SIG-M5 treated with dmso at 0.1 percent for 504 hours (cell line): ENCODE data around the gene IFT122.

ENCODE experiments used
- DNase-seq: peaks from one replicate; lab custom pipeline; 2025; ENCODE audit not compliant: unreplicated experiment; lab: John Stamatoyannopoulos, UW

Gene IFT122

DNA sequence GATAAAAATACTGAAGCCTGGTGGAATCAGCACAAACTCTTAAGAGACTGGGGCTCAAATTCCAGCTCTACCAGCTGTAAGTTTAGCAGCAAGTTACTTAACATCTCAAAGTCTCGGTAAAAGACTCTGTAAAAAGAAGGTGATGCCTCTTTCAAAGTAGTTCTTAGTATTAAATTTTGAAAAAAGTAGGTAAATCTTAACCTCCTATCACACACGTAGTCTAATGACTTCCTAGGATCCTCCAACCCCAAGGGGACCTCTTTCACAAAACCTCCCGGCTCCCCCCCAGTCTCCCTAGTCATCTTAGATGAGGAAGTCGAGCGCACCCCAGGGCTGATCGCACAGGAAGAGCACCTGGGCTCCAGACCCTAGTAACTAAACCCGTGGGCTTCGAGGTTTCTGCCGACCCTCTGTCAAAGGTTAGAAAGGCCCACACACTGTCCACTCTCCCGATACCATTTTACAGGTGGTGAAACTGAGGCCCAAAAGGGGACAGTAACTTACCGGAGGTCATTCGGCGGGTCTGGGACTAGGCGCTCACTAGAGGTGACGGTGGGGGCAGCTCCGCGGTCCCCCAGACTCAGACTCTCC lies 703 bp upstream of the IFT122 start:
- DNase-seq: peak; percentile 78

DNA sequence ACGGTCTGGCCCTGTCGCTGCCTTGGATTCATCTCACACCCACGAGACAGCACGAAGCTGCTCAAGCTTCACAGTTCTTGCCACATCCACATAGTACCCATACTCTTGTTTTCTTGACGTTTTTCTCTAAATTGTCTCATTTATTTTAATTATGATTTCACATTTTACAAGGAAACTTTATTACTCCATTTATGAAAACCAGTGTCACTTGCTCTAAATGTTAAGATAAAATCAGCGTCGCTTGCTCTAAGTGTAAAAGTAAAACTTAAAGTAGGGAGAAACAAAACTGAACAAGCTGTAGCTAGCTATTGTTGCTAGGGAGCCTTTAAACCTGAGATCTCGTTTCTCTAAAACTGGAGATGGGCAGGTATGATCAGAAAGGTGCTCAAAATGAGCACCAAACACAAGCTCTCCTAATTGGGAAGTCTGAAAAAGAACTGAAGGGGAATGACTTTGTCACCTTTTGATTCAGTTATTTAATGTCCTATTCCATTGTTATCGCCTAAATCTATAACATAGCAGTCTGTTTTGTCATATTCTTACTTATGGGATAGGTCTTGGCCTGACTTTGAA lies 680 bp downstream of the IFT122 start:
- no peak for DNase-seq

DNA sequence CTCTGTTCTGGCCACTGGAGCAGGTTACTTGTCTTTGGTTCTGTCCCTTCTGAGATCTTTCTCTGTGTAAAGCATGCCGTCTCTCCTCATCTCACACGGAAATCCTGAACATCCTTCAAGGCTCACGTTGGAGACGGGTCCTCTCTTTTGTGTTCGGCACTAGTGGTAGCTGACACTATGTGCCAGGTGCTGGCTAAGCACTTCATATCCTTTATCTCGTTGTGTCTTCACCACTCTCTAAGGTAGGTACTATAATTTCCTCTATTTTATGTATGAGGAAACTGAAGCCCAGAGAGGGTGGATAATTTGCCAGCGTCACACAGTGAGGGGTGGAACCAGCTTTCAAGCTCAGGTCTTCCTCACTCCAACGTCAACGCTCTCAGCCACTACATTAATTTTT lies 1.2 kb downstream of the IFT122 start:
- DNase-seq: no peak

DNA sequence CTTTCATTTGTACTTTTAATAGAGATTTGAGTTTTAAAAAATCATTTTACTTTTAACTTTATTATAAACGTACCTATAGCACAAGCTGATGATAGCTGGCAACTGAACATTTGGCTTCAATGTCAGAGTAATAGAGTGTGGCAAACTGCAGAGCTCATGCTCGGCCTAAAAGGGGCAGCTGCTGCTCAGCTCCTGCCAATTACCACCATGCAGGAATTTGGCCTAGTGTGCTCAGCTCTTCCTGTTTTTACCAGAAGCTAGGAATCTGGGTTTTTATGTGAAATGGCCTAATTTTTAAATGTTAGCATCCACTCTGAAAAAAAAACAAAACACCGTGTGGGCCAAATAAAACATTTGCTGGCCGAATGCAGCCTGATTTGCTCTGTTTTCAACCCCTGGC lies 1.8 kb downstream of the IFT122 start:
- DNase-seq: no peak

DNA sequence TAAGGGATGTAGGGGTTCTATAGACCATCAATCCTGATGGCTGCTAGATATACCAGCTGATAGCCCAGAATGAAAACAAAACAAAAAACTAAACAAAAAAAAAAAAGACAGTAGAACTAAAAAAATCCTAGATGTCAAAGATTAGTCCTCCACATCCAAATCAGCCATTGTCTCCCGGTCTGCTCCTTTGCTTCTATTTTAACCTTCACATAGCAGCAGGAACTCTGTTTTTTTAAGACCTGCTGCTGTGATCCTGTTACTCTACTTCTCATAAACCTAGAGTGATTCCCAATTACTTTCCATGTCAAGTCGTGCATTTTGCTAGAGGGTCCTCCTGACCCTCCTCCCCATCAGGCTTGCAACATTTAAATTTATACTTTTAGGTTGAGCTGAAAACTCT lies 2.5 kb downstream of the IFT122 start:
- no peak for DNase-seq

DNA sequence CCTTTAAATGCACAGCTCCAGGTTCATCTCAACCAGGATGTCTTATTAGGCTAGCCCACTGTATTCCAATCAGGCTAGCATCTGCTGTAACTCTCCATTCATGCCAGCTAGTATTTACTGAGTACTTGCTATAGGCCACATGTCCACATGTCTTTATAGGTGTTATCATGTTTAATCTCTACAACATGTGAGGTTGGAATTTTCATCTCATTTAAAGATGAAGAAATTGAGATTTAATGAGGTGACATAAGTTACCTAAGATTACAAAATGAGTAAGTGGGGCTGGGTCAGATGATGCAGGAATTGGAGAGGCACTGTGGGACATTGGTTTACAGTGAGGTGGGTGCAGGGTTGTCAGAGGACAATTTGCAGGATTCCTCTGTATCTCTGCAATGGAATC lies 2.9 kb downstream of the IFT122 start:
- DNase-seq: no peak

DNA sequence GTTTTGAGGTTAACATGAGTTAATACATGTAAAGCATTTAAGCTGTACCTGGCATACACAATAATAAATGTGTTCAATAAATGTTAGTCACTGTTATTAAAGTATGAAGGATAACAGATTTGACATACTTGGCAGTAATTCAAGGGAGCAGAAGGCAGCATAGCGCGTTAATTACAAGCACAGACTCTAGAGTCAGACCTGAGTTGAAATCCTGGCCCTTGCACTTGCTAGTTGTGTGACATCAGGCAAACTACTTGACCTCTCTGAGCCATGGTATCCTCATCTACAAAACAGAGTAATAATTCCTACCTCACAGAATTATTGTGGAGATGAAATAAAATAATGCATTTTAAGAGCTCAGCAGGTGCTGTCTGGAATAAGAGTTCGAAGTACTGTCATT lies 5.4 kb downstream of the IFT122 start:
- no peak for DNase-seq

DNA sequence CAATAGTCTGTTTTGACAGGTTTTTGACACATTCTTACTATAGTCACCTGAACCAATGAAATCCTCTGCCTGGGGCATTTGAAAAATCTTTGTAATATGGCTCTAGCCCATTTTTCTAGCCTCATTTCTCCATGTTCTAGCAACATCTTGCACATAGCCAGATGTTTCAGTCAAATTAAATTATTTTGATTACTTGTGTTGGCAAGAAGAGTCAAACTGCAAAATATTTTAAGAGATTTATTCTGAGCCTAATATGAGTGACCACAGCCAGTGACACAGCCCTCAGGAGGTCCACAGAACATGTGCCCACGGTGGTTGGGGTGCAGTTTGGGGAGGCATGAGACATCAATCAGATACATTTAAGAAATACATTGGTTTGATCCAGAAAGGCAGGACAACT lies 6.9 kb downstream of the IFT122 start:
- no peak for DNase-seq

DNA sequence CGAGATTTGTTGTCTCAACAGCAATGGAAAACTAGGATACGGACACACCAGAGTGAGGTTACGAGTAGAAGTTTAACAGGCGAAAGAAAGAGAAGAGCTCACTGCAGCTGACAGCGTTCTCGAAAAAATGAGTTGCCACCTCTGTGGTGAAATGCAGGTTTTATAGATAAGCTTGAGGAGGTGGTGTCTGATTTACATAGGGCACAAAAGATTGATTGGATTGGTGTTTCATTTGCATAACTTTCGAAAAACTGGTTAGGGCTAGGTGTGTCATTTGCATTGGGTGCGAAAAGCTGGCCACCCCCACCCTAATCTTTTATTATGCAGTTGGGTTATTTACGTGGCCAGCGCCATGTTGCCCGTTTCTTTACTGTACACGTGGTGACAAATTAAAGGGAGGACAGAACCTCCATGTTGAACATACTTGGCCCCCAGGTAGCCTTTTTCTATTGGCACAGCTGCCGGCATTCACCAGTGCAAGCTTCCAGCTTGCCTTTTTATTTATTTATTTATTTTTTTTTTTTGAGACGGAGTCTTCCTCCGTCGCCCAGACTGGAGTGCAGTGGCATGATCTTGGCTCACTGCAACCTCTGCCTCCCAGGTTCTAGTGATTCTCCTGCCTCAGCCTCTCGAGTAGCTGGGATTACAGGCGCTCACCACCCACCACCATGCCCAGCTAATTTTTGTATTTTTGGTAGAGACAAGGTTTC lies 8.3 kb downstream of the IFT122 start:
- no peak for DNase-seq

DNA sequence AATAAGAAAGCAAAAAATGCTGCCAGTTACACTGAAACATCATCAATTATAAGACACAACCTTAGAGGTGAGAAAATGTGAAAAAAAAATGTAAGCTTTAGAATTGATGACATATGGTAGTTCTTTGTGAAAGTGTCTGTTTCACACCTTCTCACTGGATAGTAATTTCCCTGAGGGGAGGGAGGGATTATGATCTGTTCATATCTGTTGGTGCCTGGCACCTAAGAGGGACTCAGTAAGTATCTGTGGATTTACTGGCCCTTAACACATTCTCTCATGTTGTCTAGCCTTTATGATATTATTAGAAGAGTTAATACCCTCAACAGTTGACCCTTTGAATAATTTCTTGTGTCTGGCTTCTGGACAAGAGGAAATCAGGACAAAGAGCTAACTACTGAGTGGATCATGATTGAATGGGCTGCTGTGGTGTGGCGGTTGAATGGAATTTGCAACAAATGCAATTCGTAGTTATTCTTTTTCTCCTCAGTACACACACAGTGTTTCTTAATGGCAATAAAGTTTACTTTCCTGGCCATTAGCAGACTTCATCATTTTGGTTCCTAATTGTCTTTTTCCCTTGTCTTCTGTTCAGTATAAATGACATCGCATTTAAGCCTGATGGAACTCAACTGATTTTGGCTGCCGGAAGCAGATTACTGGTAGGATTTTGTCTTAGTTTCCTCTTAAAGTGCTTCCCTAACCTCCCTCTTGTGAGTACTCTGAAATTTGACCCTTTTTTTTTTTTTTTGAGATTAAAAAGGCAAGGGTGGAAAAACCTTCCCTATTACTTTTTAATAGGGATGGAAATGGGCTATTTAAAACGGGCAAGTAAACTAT lies 9.5 kb downstream of the IFT122 start:
- DNase-seq: no peak

DNA sequence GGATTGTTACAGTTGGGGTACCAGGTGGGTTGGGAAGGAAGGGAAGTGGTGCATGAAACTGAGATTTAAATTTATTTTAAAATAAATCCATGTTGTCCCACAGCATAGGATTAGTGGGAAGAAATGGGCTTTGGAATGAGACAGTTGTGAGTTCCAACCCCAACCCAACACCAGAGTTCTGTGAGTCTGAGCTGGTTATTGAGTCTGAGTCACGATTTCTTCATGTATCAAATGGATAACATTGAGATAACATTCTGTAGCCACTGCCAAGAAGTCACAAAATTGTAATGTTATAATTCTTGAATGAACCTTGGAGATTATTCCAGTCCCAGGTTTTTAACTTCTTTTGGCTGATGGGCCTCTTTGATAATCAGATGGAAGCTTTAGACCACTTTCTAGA lies 13.7 kb downstream of the IFT122 start:
- DNase-seq: no peak

DNA sequence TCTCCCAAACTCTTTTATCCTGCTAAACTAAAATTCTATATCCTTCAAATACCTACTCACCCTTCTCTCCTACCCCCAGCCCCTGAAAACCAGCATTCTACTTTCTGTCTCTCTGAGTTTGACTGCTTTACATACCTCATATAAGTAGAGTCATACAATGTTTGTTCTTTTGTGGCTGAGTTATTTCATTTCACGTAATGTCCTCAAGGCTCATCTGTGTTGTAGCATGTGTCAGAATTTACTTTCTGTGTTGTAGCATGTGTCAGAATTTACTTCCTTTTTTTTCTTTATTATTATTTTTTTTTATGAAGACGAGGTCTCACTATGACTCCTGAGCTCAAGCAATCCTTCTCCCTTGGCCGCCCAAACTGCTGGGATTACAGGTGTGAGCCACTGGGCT lies 20.1 kb downstream of the IFT122 start:
- DNase-seq: no peak

DNA sequence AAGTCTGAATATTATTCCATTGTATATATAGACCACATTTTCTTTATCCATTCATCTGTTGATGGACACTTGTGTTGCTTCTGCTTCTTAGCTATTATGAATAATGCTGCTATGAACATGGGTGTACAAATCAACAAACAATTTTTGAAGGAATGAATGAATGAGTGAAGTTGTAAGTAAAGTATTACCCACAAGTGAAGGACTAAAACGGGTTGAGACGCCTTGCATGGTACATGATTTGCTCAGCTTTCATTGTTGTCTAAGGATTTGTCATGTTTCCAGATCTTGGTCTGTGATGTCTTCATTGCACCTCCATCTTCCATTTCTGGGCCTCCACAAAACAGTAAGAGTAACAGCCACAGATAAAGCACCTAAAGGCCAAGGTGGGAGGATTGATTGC lies 20.5 kb downstream of the IFT122 start:
- DNase-seq: no peak

DNA sequence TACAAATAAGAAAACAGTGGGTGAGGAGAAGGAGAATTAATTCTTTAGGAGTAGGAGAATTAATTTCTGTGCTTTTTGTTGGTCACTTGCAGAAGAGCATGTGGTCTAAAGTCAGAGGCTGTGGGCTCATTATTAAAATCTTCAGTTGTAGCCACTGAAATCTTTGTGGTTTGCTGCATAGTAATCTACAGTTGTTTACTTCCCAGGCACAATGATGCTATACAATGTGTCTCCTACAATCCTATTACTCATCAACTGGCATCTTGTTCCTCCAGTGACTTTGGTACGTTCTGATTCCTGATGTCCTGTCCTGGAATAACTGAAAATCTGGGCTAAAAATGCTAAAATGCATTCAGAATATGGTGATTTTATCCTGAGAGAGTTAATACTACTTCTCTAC lies 21.0 kb downstream of the IFT122 start:
- no peak for DNase-seq

DNA sequence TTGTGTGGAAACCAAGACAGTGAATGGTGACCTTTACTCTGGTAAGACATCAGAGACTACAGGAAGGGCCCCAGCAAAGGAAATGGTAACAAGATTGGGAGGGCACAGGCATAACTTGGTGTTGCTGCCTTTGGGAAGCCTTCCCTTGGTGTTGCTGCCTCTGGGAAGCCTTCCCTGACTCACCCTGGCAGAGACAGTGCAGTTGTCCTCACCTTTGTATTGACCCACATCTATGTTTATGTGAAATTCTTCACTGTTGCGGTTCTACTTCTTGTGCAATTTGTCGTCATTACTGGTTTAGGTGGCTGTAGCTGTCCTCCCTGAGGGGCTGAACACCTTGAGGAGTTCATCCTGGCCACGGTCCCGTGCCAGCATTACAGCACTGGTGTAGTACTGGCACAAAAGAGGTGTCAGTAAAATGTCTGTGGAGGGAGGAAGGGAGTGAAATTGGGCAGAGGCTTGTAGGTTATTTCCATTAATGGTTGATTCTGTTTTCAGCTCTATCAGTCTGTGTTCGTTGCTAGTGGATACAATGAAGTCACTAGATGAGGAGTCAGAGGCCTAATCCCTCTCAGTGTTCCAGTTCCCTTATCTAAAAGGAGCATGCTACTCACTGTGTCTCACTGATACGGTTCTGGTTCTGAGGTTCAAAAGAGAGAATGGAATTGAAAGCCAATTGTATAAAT lies 21.6 kb downstream of the IFT122 start:
- DNase-seq: no peak

DNA sequence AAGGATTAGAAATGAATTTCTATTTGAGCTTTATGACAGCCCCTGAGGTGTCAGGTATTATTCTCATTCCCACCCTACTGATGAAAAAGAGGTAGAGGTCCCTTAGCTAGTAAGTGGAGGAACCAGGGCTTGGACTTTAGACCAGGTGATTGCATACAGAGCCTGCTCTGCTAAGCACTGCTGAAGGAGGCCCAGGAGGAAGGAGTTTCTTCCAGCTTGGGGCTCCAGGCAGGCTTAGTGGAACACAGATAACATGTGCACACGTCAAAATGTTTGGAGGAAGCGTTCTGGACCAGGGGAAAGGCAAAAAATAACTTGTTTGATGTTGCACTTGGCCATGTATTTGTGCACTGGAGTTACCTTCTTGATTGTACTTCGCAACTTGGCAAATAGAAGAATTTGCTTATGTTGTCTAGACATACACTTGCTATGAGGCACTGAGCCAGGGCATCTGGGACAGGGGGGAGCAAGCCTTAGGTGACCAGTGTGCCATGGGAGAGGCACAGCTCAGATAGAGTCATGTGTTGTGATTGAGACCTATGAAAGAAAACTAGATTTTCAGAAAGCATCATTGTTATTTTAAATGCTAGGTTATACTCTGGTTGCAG lies 22.4 kb downstream of the IFT122 start:
- no peak for DNase-seq

DNA sequence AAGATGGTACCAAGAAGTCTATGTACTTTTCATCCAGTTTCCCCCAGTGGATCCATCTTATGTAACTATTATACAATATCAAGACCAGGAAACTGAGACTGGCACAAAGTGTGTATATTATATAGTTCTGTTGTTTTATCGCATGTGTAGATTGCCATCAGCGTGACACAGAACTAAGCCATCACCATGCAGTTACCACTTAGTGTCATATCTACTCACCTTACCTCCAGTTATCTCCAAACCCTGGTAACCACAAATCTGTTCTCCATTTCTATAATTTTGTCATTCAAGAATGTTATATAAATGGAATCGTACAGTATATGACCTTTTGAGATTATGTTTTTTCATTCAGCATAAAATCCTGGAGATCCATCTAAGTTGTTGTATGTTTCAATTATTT lies 23.1 kb downstream of the IFT122 start:
- DNase-seq: no peak

DNA sequence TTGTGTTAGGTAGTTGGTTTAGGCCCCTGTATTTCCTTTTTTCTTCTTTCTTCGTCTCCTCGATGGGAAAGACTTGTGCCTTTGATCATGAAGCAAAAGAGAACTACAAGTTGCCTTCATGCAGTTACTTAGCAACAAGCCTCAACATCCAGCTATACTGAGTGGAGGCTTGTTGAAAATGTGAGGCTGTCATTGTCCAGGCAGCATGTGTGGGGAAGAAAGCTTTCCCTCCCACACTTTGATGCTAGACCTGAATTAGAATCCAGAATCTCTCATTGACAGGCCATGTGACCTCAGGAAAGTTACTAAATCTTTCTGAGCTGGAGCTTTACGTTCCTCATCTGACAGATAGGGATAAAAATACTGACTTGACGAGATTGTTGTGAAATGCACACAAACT lies 23.7 kb downstream of the IFT122 start:
- no peak for DNase-seq

DNA sequence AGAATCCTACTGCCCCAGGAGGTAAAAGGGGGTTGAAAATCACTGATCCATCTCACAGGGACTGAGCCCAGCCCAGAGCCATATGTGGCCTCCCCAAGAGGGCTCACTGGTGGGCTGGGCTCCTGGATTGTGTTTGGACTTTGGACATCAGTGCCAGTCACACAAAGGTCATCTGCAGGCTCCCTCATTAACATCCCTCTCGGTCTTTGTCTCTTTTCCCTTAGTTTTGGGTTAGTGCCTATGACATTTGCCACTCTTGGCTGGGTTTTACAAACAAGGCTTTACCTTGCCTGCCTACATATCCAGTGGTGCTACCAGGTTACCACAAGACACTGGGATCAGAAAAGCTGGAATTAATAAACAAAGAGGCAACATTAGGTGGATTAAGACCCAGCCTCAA lies 27.9 kb downstream of the IFT122 start:
- no peak for DNase-seq

DNA sequence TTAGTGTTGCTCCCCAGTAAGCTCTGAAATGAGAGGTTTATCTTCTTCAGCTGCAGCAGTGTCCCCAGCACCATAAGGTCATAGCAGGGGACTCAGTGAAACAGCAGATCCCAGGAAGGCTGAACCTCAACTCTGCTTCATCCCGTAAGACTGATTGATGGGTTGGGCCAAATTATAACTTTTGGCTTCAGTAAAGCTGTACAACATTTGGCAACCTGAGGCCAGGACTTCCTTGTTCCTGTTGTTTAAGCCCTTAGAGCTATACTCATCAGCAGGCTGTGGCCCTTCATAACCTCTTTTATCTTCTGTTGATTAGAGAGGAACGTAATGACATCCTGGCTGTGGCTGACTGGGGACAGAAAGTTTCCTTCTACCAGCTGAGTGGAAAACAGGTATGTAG lies 29.0 kb downstream of the IFT122 start:
- DNase-seq: no peak

DNA sequence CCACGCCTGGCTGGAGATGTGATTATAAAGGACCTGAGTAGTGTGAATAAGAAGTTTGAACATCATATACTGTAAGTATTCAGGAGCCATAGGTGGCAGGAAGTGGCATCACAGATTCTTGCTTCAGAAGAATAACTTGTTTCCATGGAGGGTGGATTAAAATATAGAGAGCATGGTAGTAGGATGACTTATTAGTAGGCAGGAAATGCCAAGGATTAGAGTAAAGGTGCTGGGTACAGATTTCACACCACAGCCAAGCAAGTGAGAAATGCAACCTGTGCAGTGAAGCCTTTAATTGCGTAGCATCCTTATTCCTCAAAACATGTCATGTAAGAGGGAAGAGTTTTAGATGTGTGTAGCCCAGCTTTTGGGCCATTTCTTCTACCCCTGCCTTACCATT lies 30.8 kb downstream of the IFT122 start:
- DNase-seq: no peak
